ENCODE measurements around the gene KCNQ1.

DNA sequence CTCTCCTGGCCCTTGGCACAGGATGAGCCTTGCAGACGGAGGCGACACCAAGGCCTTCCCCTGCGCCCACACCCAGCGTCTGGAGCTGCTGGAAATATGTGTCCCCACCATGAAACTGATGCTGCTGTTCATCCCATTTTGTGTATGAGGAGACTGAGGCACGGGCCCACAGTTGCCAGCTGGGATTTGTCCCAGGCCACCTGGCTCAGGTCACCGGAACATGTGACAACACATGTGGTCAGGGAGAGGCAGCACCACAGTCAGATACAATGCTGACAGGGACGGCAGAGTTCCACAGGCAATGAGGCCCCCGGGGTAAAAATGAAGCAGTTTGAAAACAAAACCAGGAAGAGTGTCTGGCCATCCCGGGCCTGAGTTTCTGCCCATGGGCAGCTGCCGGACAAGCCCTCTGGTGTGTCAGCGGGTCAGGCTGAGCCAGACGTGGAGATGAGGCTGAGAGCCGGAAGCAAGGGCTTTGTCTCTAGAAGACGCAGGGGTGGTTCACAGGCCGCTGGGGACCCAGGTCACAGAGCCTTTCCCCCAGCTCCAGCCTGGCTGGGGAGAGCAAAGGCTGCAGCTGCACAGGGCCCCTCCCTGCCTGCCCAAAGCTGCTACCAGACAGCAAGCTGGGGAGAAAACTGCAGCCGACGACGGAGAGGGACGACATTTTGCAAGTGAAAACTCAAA, 360.0 kb downstream of the KCNQ1 start:
- TF ChIP-seq, protein P1, sequence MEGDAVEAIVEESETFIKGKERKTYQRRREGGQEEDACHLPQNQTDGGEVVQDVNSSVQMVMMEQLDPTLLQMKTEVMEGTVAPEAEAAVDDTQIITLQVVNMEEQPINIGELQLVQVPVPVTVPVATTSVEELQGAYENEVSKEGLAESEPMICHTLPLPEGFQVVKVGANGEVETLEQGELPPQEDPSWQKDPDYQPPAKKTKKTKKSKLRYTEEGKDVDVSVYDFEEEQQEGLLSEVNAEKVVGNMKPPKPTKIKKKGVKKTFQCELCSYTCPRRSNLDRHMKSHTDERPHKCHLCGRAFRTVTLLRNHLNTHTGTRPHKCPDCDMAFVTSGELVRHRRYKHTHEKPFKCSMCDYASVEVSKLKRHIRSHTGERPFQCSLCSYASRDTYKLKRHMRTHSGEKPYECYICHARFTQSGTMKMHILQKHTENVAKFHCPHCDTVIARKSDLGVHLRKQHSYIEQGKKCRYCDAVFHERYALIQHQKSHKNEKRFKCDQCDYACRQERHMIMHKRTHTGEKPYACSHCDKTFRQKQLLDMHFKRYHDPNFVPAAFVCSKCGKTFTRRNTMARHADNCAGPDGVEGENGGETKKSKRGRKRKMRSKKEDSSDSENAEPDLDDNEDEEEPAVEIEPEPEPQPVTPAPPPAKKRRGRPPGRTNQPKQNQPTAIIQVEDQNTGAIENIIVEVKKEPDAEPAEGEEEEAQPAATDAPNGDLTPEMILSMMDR (CRISPR knock-in tag; IDR thresholded peaks at IDR 0.05) = no peak
- no peak for TF ChIP-seq ZNF431 (CRISPR knock-in tag; IDR thresholded peaks at IDR 0.05; ENCODE audit: borderline replicate concordance, low read depth)
- TF ChIP-seq ZNF780A (CRISPR knock-in tag; IDR thresholded peaks at IDR 0.05) = no peak
- no peak for TF ChIP-seq NFE2L2 (IDR thresholded peaks at IDR 0.05; ENCODE audit: low read length)
- TF ChIP-seq YY1 (IDR thresholded peaks at IDR 0.05; ENCODE audit: insufficient read depth, insufficient replicate concordance, low read depth, low read length) = no peak
- TF ChIP-seq ZNF138 (CRISPR knock-in tag; IDR thresholded peaks at IDR 0.05; ENCODE audit: low read depth) = no peak
- no peak for TF ChIP-seq FOXA1 (IDR thresholded peaks at IDR 0.05)
- no peak for TF ChIP-seq FOXA1 (CRISPR knock-in tag; IDR thresholded peaks at IDR 0.05)

Measured in HepG2 (cell line).